HG02798 (cell line): Measurements from ENCODE around the gene LIPE.

ENCODE experiments used
- ATAC-seq: cut with Tn5 transposase; IDR thresholded peaks from one replicate; pipeline ENCODE4 v1.9.1; 2021; ENCODE audit warnings: mild to moderate bottlenecking; ENCODE audit not compliant: unreplicated experiment, poor library complexity

The LIPE gene

DNA sequence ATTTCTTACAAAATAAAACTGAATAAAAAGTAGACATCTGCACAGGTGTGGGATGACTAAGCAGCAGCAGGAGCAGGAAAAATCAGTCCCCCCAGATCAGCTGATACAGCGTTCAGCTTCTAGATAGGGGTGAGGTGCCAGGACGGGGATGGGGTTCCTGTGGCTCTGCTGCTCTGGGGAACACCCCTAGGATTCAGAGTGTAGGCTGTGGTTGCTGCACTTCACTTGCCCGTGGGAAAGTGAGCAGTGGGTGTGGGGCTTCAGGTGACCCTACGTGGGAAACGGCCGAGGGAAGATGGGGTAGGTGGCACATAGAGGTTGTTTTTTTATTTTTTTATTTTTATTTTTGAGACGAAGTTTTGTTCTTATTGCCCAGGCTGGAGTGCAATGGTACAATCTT lies 18.8 kb upstream of the LIPE start:
- no peak for ATAC-seq

DNA sequence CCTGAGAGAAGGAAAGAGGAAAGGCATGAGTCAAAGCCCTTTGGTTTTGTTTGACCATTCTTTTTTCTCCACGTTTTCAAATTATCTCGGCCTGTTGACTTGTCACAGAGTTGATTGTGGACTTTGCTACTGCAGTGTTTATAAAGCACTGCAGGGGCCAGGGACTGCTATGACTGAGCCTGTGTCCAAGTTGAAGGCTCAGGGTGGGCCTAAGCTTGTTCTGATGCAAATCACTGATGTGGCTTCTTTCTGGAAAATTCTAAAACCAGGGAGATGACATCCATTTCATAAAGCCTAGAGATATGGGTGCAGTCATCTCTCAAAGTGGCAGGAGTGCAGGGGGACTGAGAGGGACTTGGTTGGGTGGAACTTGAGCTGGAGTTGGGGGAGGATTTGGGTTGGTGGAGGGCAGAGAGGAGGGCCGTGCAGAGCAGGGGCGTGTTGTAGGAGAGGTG lies 16.8 kb upstream of the LIPE start:
- ATAC-seq: no peak

DNA sequence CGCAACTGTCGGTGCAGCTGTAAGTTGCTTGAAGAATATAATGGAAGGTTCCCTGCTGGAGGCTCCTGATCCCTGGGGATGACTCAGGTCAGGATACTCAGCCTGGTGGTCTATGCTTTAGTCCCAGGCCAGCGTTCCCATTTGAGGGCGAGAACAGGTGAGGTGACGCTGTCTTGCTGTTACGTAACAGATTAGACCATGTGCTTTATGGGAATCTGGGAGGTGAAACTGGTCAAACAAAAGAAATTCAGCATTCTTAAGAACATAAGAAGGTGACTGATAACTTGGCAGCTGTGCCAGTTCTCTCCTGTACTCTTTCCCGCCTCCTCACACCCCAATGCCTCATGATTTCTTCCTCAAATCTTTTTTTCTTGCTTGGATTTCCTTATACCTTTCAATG lies 15.6 kb upstream of the LIPE start, which contains the start of gene CXCL17:
CXCL17 (minus strand) TSS at position 114 of the 400 bp plus-strand sequence. CDS start 114 bp downstream, outside the sequence.
- no peak for ATAC-seq

DNA sequence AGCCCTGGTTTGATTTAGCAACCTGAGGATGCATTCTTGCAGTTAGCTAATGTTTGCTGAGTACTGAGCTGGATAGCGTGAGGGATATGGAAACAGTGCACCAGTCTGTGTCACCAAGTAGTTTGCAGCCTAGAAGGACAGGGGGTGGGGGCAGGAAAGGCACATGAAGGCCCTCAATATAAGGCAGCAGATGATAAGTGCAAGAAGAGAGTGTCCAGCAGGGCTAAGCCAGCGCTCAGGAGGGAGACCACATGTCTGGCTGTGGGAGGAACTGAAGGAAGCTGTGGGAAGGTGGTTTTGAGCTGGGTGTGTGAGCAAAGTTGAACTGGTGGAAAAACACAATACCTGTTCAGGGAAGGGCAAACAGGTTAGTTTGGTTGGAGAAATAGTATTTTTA lies 13.9 kb upstream of the LIPE start:
- ATAC-seq: no peak

DNA sequence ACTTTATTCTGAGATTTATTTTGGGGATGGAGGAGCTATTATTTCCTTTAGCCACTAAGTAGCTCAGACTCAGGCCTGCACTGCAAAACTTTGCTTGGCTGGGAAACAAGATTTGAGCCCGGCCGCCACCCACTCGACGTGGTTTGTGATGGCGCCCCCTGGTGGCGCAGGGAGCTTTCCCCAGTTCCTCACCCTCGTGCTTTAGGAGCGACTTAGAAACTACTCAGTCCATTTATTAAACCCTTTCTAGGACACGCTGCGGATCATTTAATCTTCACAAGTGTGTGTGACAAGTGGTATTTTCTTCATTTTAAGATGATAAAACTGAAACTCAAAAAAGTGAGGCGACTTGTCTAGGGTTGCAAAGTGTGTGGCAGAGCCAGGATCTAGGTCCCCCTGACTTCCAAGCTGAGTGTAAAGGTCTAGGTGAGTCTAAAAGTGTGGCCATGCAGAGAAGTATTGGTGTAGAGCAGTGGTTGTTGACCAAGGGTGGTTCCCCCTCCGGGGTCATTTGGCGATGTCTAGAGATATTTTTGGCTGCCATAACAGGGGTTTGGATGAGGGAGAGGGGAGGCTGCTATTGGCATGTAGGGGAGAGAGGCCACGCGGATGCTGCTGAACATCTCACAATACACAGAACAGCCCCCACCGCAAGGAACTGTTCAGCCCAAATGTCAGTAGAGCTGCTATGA lies 13.3 kb upstream of the LIPE start:
- ATAC-seq: no peak

DNA sequence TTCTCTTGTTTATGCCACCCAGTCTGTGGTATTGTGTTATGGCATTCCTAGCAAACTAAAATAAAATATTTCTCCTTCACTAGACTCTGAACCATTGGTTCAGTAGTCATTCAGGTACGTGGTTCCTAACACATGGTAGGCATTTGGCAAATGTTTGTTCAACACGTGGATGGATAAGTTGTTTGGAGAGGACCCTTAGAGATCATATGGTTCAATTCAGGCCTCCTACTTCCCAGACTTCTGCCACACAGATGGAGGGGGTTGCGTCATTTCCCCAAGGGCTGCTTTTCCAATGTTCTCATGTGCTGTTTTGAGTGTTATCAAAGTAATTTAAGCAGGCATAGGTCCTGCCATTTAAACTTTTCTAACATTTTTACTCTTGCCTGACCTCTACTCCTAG lies 8.8 kb upstream of the LIPE start:
- no peak for ATAC-seq

DNA sequence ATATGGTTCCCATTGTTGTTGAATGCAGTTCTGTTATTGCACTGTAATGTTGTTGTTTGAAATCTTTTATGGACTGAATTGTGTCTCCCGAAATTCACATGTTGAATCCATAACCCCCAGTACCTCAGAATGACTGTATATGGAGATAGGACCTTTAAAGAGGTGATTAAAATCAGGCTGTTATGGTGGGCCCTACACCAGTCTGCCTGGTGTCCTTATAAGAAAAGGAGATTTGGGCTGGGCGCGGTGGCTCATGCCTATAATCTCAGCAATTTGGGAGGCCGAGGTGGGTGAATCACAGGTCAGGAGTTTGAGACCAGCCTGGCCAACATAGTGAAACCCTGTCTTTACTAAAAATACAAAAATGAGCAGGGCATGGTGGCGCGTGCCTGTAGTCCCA lies 8.1 kb upstream of the LIPE start:
- ATAC-seq: no peak

DNA sequence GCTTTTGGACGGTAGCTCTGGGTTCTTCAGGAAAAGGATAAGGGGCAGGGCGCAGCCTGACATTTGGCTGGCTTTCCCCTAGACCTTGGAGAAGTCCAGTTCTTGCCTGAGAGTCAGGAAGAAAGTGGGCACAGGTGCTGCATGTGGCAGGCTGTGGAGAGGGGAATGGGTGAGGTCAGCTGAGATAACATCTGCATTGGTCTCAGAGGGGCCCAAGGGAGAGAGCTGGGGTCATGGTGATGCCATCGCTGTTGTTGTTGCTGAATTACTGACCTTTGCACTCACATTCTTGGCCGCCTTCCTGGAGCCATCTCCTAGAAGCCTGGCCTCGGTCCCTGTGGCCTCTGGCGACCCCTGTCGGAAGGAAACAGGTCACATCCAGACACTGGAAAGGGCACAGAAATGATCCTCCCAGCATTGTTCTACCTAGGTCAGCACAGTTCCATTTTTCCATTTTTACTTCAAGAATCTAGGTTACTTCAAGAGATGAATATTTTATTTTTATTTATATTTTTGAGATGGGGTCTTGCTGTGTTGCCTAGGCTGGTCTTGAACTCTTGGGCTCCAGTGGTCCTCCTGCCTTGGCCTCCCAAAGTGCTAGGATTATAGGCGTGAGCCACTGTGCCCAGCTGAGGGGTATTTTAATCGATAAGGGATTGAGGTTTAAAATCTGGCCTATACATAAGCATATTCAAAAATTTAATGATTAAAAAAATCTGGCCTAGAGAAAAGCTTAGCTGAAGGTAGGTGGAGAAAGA lies 6.5 kb upstream of the LIPE start:
- ATAC-seq: no peak

DNA sequence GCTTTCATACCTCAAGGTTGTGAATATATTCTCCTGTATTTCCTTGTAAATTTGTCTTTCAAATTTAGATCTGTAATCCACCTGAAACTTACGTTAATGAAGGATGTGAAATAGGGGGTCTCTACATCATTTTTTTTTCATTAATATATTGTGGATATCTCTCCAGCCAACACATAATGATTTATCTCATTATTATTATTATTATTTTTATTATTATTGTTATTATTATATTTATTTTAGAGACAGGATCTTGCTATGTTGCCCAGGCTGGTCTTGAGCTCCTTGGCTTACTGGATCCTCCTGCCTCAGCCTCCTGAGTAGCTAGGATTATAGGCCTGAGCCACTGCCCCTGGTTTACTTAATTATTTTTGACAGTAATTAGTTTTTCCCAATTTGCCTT lies 4.3 kb upstream of the LIPE start:
- ATAC-seq: no peak

DNA sequence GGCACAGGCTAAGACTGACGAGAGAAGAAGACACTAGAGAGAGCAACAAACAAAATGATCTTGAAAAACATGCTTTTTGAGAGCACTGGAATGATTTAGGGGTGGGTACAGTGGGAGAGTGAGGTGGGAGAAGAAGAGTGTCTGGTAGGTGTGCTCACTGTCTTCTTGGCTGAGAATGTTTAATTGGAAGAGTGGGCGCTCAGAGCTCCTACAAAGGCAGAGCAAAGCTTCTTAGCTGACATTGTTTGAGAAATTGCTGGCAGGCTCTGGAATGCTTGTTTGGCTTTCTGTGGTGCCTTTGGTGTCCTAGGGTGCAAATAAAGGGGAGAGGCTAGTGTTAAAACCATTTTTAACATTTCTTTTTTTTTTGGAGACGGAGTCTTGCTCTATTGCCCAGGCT lies 1.5 kb upstream of the LIPE start:
- no peak for ATAC-seq

DNA sequence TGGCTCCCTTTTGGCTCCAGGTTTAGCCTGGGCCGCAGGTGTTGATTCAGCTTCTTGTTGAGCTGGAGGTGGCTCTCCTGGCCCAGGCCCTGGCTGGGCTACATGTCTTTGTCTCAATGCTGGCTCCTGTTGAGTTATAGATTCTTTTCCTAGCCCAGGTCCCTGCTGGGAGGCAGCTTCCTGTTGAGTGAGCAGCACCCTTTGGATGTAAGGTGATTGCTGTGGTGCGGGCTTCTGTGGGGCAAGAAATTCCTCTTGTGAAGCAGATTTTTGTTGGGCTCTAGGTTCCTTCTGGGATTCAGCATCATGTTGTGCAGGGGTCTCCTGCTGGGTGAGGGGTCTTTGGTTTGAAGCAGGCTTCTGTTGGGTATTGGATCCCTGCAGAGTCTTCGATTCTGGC lies 545 bp downstream of the LIPE start:
- no peak for ATAC-seq

DNA sequence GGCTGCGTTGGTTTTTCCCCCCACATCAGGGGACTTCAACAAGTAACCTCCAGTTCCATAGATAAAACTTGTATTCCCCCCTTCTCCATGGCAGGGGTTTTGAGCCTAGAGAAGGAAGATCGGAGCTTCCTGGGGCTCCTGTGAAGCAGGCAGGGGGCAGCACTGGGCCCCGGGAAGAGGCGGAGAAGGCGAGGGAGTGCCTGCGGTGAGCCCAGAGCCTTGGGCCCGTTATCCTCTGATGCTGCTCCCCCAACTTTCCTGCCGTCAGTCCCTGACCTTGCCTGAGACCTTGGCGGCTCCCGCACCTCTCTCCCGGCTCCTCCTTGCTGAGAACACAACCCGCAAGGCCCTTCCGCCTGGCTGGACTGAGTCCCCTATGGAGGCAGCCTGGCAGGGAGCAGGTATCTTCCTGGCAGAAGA lies 2.5 kb downstream of the LIPE start:
- ATAC-seq: no peak

DNA sequence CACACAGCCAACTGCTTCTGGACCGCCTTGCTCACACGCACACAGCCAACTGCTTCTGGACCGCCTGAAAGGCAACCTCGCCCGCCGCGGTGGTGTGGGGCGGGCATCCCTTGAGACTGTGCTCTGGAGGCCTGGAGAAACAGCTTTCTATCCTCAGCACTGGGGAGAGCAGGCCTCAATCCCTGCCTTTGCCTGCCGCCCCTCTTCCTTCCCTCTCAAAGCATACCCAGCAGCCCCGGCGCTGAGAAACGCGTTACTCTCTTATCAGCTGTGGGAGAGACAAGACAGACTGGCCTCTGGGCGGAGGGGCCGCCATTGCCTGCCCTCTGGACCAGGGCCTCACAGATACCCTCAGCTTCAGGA lies 2.9 kb downstream of the LIPE start:
- no peak for ATAC-seq

DNA sequence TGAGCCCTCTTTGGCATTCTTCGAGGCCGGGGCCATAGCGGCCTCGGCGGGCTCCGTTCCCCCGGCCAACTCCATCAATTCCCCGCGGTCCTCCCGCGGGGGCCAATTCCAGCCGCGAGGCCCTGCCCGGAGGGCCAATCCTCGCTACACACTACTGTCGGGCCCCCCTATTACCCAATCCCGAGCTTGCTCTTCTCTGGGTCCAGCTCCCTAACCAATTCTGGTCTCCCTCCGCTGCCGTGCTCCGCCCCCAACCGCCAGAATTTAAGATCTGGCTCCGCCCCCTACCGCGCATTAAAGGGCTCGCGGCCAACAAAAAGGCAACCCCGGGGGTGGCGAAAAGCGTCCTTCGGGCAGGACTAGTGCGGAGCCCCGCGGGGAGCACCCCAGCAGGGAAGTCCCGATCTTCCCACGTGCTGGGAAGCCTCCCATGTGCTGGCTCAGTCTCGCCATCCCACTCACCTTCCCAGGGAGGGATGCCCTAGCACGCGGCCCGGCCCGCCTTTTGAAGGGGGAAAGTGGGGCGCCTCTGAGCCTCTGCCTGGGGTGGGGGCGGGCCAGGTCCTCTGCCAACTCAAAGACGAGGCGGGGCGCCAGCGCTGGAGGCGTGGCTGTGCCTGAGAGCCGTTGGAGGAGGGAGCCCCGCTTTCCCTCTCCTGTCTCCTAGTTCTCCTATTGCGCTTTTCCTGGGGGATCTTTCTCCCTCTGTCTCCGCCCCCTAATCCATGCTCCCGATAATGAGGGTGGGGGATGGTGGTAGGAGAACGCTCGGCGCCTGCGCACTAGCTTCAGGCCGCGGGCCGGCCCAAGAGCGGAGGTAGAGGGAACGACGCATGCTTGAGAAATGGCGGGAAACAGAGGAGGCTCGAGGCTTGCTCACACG lies 3.5 kb downstream of the LIPE start:
- ATAC-seq: peak; percentile 89

DNA sequence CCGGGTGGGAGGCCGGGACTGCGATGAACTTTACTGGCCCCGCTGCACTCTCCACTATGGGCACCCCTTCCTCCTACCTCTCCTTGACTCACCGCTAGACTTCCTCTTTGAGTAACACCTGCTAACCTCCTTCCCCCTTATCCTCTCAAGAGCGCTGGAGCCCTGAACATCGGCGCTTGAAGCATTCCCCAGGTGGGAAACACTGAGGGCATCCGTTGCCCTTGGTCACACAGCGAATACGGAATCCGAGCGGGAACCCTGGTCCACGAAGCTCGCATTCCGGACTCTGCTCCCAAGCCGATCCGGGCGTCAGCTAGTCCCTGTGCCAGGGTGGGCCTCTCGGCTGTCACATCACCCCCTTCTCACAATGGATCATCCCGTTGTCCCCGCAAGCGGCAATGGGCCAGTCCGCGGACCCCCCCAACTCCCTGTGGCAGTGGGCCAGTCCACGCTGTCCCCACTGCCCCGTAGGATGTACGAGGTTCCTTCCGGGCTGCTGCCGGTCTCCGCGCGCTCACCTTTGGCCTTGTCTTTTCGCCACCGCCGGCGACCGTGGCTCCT lies 4.2 kb downstream of the LIPE start:
- ATAC-seq: peak; percentile 39

DNA sequence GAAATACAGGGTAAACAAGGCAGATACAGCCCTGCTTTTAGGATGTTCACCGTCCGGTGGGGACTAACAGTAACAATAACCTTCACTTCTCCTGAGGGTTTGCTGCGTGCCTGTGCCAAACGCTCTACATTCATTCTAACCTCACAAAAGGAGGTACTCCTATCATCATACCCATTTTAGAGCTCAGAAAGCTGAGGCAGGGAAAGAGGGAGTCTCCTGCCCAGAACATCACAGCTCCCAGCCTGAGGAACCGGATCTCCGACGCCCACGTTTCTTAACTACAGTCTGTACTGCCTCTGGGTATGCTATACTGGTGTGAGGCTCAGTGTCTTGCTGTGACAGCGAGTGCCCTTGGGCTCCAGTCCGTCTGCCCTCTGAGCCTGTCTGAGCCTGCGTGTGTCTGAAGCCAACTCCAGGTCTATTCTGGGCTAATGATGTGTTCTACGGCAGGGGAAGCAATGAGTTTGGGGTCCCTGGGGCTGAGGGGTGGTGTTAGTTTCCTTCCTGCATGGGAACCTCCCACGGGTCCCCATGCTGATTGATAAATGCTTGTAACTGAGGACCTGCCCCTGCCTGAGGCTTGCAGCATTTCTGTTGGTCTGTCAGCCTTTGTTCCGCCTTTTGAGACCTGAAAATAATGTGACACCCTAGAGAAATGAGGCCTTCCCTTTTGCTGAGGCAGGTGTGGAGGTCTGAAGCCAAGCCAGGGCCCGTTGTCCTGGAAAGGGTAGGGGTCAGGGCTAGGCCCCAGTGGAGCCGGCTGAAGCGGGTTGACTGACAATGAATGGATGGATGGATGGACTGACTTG lies 4.9 kb downstream of the LIPE start:
- ATAC-seq: no peak

DNA sequence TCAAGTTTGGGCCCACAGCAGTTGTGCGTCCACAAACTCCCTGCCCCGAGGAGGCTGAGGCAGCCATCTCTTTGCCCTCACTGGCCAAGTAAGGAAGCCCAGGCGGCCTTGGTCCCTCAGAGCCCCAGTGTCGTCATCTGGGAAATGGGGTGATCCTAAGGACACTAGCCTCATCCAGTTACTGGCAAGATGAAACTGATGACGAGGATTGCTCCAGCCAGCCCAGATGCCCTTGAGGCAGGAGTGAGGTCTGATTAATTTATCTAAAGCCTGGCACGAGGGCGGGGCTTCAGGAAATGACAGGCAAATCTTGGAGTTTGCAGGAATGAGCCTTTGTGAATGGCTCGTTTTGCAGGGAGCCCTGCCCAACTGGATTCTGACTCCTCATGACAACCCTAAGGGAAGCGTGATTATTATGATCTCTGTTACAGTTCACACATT lies 5.6 kb downstream of the LIPE start:
- no peak for ATAC-seq

DNA sequence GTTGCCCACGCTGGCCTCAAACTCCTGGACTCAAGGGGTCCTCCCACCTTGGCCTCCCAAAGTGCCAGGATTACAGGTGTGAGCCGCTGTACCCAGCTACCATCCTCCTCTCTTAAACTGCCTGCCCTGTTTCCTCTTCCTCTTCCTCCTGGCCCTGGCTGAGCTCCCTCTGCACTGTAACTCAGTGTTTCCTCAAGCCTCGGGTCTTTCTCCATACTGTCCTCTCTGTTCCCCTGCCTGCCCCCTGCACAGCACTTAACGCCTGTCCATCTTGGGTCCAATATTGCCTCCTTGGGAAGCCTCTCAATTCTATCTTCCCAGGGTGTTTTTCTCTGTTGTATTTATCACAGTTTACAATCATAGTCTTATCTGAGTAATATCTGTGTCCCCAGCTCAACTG lies 6.1 kb downstream of the LIPE start:
- no peak for ATAC-seq

DNA sequence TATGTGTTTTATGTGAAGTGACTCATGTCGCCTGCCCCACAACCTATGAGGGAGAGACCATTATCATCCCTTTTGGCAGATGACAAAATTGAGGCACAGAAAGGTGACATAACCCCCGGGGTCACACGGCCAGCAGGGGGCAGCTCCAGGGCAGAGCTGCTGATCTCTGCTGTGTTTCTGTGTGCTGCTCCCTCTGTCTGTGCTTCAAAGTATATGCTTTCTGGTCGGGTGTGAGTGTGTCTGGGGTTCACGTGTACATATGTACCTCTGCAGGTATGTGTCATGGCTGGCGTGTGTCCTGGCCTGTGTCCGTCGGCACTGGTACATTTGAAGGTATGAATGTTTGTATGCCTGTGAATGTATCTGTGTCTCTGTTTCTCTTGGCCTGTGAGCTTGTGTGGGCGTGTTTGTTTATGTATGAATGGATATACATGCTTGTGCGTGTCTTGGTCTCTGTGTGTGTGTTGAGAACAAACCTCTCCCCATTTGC lies 7.1 kb downstream of the LIPE start:
- peak; percentile 35 for ATAC-seq

DNA sequence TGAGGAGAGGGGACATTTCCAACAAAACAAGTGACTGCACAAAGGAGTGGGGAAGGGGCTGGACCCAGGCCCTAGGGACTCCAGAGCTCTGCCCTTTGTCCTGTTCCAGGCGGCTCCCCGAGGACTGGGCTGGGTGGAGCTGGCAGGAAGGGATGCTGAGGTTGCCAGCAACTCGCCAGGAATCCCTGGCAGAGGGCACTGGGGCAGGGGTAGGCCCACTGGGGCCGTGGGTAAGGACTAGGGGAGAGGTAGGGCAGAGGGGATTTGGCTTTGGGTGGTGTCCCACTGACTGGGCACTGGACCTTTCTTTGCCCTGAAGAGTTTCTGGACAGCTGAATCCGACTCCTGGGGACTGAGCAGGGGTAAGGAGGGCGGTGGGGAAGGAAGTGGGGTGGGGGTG lies 7.9 kb downstream of the LIPE start:
- no peak for ATAC-seq
